KMS-11 (cell line): ENCODE measurements around the gene ATCAY.

ENCODE experiments used
- H2AFZ ChIP-seq: fragments of 200-600 bp; sonication (generic); 2 replicates; pipeline ENCODE4 v1.6.1; 2016; ENCODE audit warnings: antibody characterized with exemption, mixed run types, low read depth
- H3K27ac ChIP-seq: fragments of 200-600 bp; sonication (generic); 2 replicates; pipeline ENCODE4 v1.6.1; 2016; ENCODE audit warnings: mild to moderate bottlenecking, mixed run types
- H3K27me3 ChIP-seq: fragments of 200-600 bp; sonication (generic); 2 replicates; pipeline ENCODE4 v1.6.1; 2017; ENCODE audit warnings: mild to moderate bottlenecking, low read depth, mixed run types, moderate library complexity; ENCODE audit not compliant: insufficient read depth
- H3K36me3 ChIP-seq: fragments of 200-600 bp; sonication (generic); 2 replicates; pipeline ENCODE4 v1.6.1; 2017; ENCODE audit warnings: mild to moderate bottlenecking, mixed run types; ENCODE audit not compliant: insufficient read depth
- H3K4me1 ChIP-seq: fragments of 200-600 bp; sonication (generic); 2 replicates; pipeline ENCODE4 v1.6.1; 2016; ENCODE audit warnings: mild to moderate bottlenecking, low read depth, mixed run types; ENCODE audit not compliant: poor library complexity, severe bottlenecking
- H3K4me2 ChIP-seq: fragments of 200-600 bp; sonication (generic); 2 replicates; pipeline ENCODE4 v1.7.0; 2016; ENCODE audit warnings: mild to moderate bottlenecking, mixed run types
- H3K4me3 ChIP-seq: fragments of 200-600 bp; sonication (generic); IDR thresholded peaks from 2 replicates; pipeline ENCODE4 v1.6.1; 2017; ENCODE audit warnings: low read depth, low read length, mixed read lengths; ENCODE audit not compliant: insufficient read depth
- H3K79me2 ChIP-seq: fragments of 200-600 bp; sonication (generic); 2 replicates; pipeline ENCODE4 v1.6.1; 2016; ENCODE audit warnings: low read depth, mixed run types; ENCODE audit not compliant: insufficient read depth
- H3K9ac ChIP-seq: fragments of 200-600 bp; sonication (generic); 2 replicates; pipeline ENCODE4 v1.6.1; 2016; ENCODE audit warnings: mild to moderate bottlenecking, mixed run types
- H4K20me1 ChIP-seq: fragments of 200-600 bp; sonication (generic); 2 replicates; pipeline ENCODE4 v1.6.1; 2016; ENCODE audit warnings: mild to moderate bottlenecking, mixed run types; ENCODE audit not compliant: insufficient read depth
- CTCF ChIP-seq: fragments of 200-600 bp; sonication (generic); conservative IDR thresholded peaks from 2 replicates; pipeline ENCODE4 v1.6.1; 2017; ENCODE audit warnings: low read depth, mild to moderate bottlenecking, antibody characterized with exemption, low read length, moderate library complexity, mixed read lengths

ATCAY gene

GRCh38 chr19:3834349-3835054 lies 46.0 kb upstream of the ATCAY start:
- Histone ChIP-seq H3K4me1 (no peaks in the 10 kb centered on the region), H3K27ac (no peak overlapping the region), H3K27me3 (peaks cover 81% of the 10 kb centered on the region), H3K79me2 (no peaks in the 10 kb centered on the region), H3K36me3 (no peaks in the 10 kb centered on the region), H3K9ac (no peak overlapping the region), H3K4me3 (no peak overlapping the region), H2AFZ (no peak overlapping the region), H3K4me2 (no peak overlapping the region), H4K20me1 (no peaks in the 10 kb centered on the region)
- TF ChIP-seq CTCF, result no peak

- Histone ChIP-seq H3K9ac (no peak overlapping the region), H3K4me3 (no peak overlapping the region)
Observed at GRCh38 chr19:3835055-3835435, 45.4 kb upstream of the ATCAY start.

GRCh38 chr19:3836887-3837286 lies 43.6 kb upstream of the ATCAY start:
- Histone ChIP-seq H3K27me3 (peaks cover 86% of the 10 kb centered on the region), H3K4me1 (no peaks in the 10 kb centered on the region), H3K36me3 (no peaks in the 10 kb centered on the region), H3K4me2 (no peak overlapping the region), H2AFZ (no peak overlapping the region), H3K27ac (no peak overlapping the region), H4K20me1 (no peaks in the 10 kb centered on the region), H3K4me3 (no peak overlapping the region), H3K9ac (no peak overlapping the region), H3K79me2 (no peaks in the 10 kb centered on the region)
- no peak for TF ChIP-seq CTCF

More at GRCh38 chr19:3835055-3835435, 45.4 kb upstream of the ATCAY start:
- Histone ChIP-seq H3K4me2 (no peak overlapping the region), H3K79me2 (no peaks in the 10 kb centered on the region), H3K27ac (no peak overlapping the region), H3K27me3 (peaks cover 81% of the 10 kb centered on the region), H3K4me1 (no peaks in the 10 kb centered on the region), H2AFZ (no peak overlapping the region), H4K20me1 (no peaks in the 10 kb centered on the region), H3K36me3 (no peaks in the 10 kb centered on the region)
- no peak for TF ChIP-seq CTCF

GRCh38 chr19:3837332-3837731 lies 43.2 kb upstream of the ATCAY start:
- H3K36me3 ChIP-seq, result no peaks in the 10 kb centered on the region
- H4K20me1 ChIP-seq, result no peaks in the 10 kb centered on the region
- no peak overlapping the region for H2AFZ ChIP-seq
- no peak overlapping the region for H3K9ac ChIP-seq
- H3K27me3 ChIP-seq, result peaks cover 85% of the 10 kb centered on the region
- no peak overlapping the region for H3K4me3 ChIP-seq
- no peak for TF ChIP-seq CTCF
- no peak overlapping the region for H3K27ac ChIP-seq
- H3K4me2 ChIP-seq, result no peak overlapping the region
- no peaks in the 10 kb centered on the region for H3K79me2 ChIP-seq
- no peaks in the 10 kb centered on the region for H3K4me1 ChIP-seq
